Middle frontal gyrus (tissue), 1 donor: ENCODE measurements around the gene PLEKHM2.
A peak's percentile ranks its signal among the peaks of the same experiment; 100 is the strongest.
"Not testable (repeated sequence)": the region's sequence is repeated elsewhere in the genome, so short reads cannot be mapped to it uniquely, and the experiment has no call there.

Experiments used
- DNase-seq: peaks from one replicate; pipeline ENCODE4 v3.0.0-alpha.2; 2015; ENCODE audit warnings: low spot score; ENCODE audit errors: extremely low spot score

The PLEKHM2 gene, protein sequence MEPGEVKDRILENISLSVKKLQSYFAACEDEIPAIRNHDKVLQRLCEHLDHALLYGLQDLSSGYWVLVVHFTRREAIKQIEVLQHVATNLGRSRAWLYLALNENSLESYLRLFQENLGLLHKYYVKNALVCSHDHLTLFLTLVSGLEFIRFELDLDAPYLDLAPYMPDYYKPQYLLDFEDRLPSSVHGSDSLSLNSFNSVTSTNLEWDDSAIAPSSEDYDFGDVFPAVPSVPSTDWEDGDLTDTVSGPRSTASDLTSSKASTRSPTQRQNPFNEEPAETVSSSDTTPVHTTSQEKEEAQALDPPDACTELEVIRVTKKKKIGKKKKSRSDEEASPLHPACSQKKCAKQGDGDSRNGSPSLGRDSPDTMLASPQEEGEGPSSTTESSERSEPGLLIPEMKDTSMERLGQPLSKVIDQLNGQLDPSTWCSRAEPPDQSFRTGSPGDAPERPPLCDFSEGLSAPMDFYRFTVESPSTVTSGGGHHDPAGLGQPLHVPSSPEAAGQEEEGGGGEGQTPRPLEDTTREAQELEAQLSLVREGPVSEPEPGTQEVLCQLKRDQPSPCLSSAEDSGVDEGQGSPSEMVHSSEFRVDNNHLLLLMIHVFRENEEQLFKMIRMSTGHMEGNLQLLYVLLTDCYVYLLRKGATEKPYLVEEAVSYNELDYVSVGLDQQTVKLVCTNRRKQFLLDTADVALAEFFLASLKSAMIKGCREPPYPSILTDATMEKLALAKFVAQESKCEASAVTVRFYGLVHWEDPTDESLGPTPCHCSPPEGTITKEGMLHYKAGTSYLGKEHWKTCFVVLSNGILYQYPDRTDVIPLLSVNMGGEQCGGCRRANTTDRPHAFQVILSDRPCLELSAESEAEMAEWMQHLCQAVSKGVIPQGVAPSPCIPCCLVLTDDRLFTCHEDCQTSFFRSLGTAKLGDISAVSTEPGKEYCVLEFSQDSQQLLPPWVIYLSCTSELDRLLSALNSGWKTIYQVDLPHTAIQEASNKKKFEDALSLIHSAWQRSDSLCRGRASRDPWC

GRCh38 chr1:15684042-15684461 lies at the start of gene PLEKHM2:
Gene PLEKHM2 (plus strand): TSS chr1:15684320. CDS start chr1:15684559, 239 bp downstream.
- DNase-seq, result no peak

GRCh38 chr1:15636436-15636835 lies 47.7 kb upstream of the PLEKHM2 start:
- DNase-seq, result no peak

DNA sequence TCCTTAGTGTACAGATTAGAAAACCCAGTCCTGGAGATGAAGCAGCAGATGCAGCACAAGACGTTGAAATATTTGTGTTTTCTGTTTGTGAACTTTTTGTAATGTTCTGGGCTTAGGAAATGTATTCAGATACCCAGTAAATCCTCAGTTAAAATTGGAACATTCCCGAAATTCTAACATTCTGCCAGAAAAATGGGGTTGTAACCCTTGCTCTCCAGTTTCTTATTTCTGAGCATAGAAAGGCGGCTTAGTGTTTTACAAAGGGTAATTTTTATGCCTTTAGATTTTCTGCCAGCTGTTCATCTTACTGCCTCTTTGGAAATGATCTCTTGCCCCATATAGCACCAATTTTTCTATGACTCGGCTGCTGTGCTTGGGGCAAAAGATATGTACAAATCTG lies 46.3 kb upstream of the PLEKHM2 start:
- no peak for DNase-seq

DNA sequence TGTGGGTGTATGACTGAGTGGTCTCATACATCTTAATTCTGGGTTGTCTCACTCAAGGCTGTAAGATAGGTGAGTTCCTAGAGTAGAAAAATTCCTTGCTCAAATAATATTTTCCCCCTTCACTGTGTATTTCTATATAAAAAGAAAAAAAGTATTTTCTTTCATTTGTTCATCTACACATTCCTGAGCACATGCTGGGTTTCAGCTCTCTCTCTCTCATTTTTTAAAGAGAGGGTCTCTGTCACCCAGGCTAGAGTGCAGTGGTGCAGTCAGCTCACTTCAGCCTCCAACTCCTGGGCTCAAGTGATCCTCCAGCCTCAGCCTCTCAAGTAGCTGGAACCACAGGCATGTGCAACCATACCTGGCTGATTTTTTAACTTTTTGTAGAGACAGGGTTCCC lies 44.9 kb upstream of the PLEKHM2 start:
- no peak for DNase-seq

- DNase-seq, result no peak
Measured at GRCh38 chr1:15639931-15640330, 44.2 kb upstream of the PLEKHM2 start.

DNA sequence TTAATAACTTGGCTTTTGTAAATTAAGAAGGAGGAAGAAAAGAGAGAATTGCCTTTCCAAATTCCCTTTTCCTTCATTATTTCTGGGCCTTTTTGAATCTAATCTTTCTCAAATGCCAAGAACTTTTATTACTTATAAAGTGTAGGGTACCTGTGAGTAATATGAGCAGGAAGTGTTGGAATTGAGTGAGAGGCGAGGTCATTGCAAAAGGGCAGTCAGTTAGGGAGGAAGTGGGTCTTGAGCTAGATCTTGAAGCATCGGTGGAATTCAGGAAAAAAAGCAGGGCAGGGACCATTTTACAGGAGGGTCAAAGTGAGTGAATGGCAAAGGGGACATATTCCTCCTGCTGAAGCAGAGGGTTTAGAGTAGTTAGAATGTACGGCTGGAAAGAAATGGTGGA lies 43.5 kb upstream of the PLEKHM2 start:
- DNase-seq, result no peak

DNA sequence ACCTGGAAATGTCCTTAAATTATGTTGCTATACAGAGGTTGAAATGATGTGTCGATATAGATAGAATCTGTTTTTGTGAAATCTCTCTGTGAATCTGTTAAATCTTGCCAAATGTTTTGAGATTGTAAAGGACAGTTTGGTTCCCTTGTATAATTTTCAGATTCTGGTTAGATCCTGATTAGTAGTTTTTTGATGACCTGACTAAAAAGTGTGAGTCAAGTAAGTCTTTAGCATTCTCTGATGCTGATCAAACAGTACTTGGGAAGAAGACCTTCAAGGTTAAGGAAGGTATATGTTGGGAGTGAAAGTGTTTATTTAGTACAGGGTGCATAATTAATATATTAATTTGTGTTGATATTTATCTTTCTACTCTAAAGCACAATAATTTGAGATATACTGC lies 34.2 kb upstream of the PLEKHM2 start:
- no peak for DNase-seq

DNA sequence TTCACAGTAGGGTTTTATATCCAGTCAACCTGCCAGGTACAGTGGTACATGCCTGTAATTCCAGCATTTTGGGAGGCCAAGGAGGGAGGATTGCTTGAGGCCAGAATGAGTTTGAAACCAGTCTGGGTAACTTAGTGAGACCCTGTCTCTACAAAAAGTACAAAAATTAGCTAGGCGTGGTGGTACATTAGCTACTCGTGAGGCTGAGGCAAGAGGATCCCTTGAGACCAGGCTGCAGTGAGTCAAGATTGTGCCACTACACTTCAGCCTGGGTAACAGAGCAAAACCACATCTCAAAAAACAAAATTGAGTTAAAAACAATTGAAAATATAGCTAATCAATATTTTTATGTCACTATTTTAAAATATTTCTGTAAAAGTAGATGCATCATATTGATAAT lies 33.7 kb upstream of the PLEKHM2 start:
- DNase-seq, result no peak

DNA sequence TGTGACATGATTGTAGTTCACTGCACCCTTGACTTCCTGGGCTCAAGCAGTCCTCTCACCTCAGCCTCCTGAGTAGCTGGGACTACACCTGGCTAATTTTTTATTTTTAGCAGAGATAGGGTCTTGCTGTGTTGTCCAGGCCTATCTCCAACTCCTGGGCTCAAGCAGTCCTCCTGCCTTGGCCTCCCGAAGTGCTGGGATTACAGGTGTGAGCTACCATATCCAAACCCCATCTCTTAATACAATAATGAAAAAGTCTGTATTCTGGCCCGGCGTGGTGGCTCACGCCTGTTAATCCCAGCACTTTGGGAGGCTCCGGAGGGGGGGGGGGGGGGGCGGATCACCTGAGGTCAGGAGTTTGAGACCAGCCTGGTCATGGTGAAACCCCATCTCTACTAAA lies 32.0 kb upstream of the PLEKHM2 start:
- DNase-seq, result not testable (repeated sequence)

GRCh38 chr1:15654091-15654690 lies 29.9 kb upstream of the PLEKHM2 start:
- no peak for DNase-seq

- DNase-seq, result no peak
Measured at GRCh38 chr1:15656464-15656863, 27.7 kb upstream of the PLEKHM2 start.

DNA sequence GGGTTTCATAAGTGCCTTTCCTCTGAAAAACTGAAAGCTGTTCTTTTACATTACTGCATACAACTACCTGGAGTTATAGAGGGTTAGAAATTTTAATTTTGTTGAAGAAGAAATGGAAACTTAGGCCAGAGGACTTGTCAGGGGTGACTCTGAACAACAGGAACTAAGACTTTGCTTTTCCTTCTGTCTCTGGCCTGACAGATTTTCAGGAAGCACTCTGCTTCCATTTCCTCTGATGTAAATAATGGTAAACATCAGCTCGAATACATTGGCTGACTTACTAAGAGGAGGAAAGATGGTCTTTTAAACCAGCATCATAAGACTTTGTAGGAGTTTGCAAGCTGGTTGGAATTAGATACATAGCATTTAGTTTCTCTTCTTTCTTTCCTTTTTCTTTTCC lies 27.1 kb upstream of the PLEKHM2 start:
- DNase-seq, result no peak

DNA sequence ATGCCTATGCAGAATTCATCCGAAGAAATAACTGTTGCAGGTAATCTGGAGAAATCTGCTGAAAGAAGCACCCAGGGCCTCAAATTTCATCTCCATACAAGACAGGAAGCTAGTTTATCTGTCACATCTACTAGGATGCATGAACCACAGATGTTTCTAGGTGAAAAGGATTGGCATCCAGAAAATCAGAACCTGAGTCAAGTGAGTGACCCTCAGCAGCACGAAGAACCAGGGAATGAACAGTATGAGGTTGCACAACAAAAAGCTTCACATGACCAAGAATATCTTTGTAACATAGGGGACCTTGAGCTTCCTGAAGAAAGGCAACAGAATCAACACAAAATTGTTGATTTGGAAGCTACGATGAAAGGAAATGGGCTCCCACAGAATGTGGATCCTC lies 24.0 kb upstream of the PLEKHM2 start:
- DNase-seq, result no peak

DNA sequence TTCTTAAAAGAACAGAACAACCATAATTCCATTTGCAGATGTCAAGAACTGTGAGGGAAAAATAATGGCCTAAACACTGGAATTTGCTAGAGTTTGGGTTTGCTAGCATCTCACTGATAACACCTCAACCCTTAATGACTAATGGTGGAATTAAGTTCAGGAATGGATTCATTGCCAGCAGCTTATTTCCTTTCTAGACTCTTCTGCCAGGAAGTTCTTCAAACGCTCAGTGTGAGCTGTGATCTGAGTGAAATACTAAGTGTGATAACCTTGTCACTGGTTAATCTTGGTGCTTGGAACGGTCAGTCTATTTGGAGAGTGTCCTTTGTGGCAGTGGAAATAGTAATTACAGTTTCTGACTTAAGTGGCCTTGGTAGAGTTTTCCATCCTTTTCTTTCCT lies 21.6 kb upstream of the PLEKHM2 start:
- DNase-seq, result no peak

DNA sequence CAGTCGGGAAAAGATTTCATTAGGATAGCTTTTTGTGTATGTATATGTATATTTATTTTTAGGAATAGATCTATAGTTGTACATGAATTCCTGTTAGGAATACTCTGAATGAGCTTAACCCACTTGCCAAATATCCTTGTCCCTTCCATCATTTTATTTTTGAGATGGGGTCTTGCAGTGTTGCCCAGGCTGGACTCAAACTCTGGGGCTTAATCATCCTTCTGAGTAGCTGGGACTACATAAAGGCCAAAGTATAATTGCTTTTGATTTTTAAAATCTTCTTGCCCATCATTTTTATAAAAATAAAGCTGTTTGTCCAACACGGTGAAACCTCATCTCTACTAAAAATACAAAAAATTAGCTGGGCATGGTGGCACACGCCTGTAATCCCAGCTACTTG lies 20.2 kb upstream of the PLEKHM2 start:
- no peak for DNase-seq

DNA sequence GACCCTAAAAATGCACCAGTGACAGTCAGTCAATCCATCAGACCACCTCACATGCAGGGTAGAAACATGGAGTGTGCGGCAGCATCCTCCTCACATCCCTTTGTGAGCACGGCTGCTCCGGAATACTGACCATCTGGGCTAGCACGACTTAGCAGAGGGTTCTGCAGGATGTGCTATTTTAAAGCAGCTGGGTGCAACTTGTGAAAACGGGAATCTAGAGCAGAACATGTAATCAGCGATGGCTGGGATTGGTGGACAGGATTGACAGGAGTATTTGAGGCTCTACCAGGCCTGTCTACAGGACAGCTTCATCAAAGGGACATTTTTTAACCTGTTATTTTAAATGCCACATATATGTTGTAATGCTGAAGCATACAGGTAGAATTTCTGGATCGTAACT lies 16.8 kb upstream of the PLEKHM2 start:
- peak; percentile 29 for DNase-seq

DNA sequence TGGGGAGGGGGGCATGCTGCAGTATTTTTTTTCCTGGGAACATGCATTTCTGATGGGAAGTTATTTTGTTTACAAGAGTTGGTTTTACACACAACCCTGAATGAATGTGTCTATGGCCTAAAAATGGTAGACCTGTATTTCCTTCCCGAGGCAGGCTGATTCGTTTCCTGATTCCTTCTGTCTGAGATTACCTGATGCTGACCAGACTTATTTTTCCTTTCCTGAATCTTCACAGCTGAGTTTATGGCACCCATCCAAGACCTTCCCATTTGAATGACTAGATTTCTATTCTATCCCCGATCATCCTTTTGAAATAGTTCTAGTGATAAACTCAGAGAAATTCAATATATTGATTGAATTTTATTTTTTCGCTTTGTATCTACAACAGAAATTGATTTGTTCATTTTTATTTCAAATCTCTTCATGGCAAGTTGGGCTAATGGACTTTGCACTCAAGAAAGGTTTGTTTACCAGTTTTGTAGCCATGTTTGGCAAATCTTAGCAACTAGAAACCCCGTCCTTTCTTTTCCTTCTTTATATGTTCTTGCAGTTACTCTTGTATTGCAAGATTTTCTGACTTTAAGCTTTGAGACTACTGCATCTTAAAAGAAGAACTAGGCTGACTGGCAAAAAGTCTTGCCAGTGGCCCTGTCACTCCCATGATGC lies 15.9 kb upstream of the PLEKHM2 start:
- no peak for DNase-seq

DNA sequence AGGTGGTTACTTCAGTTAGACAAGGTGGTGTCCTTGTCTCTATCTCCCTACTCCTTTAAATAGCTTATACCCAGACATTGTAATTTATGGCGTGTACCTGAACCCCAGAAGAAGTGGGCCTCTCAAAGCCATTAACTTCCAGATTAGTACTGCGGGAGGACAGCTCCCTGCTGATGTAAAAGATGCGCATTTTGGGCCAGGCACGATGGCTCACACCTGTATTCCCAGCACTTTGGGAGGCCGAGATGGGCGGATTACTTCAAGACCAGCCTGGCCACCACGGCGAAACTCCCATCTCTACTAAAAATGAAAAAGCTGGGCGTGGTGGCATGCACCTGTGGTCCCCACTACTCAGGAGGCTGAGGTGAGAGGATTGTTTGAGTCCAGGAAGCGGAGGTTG lies 15.0 kb upstream of the PLEKHM2 start:
- no peak for DNase-seq

DNA sequence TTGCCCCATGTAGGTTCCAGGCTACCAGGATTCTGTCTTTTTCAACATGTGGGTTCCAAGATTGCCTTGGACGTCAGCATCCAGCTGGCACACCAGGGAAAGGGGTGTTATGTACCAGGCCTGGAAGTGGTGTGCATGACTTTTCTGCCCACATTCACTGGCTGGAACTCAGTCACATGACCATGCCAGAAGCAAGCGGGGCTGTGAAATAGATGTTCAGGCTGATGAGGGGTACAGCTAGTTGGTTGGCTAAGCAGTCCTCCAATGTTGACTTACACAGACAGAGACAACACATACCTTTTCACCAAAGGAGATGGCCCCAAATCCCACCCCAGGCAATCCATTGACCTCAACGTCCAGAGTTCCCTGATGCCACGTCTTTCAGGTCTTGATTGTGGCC lies 14.3 kb upstream of the PLEKHM2 start:
- no peak for DNase-seq

GRCh38 chr1:15671430-15671829 lies 12.7 kb upstream of the PLEKHM2 start:
- no peak for DNase-seq
